Renal pelvis (tissue), 4 donors: ENCODE results near the gene CEP55. TPM values are rescaled to one million over a fixed set of nuclear protein-coding genes. Genes with fewer than 3 reads are reported as not detected.
A peak's percentile ranks its signal among the peaks of the same experiment; 100 is the strongest.
"Not testable (repeated sequence)": the region's sequence is repeated elsewhere in the genome, so short reads cannot be mapped to it uniquely, and the experiment has no call there.

Source experiments
- DNase-seq: peaks from one replicate; pipeline ENCODE4 v3.0.0-alpha.2; 2013
- polyA plus RNA-seq, 3 donors: library from polyadenylated mRNA; unstranded; fragments of 120-200 nt; gene quantifications; one replicate each; pipeline ENCODE4 v1.2.1, GENCODE V29; 2013; ENCODE audit not compliant: insufficient read length in 3 of 3

Gene CEP55
- polyA plus RNA-seq, 3 donors, result 12.9 to 15.7 (median 13.0) TPM

DNA sequence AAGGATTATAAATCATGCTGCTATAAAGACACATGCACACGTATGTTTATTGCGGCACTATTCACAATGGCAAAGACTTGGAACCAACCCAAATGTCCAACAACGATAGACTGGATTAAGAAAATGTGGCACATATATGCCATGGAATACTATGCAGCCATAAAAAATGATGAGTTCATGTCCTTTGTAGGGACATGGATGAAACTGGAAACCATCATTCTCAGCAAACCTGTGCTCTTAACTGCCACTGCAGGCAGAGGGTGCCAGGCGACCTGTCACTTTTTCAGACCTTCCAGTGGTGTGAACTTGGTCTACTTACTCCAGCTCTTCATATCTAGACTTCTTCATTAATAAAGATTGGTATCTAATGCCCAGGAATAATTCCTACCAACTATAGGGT is 28.8 kb upstream of the CEP55 start:
- DNase-seq, result not testable (repeated sequence)

DNA sequence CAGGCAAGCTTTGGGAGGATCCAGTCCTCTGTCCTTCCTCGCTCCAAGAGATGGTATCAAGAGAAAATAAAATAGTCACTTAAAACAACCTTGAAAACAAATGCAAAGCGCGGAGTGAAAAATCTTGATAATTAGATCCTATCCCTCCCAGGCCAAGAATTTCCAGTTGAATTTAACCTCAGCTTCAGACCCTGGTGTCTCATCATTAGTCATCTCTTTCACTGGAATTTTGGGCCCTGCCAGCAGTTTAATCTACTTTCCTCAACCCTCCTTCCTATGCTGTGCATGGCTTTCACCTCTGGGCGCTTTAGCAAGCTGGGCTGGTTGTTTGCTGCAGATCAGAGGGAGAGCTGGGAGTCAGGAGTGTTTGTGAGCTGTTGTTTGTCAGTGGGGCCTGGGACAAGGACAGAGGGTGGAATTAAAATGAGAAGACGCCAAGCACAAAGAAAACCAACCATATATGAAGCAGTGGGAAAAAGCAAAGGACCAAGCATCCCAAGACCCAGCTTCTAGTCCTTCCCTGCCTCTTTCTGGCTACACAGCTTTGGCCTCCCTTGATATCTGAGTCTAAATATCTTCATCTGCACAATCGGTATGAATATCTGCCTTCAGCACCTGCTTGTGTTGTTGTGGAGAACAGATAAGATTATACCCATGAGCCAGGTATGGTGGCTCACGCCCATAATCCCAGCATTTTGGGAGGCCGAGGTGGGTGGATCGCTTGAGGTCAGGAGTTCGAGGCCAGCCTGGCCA is 27.8 kb upstream of the CEP55 start:
- DNase-seq, result no peak

DNA sequence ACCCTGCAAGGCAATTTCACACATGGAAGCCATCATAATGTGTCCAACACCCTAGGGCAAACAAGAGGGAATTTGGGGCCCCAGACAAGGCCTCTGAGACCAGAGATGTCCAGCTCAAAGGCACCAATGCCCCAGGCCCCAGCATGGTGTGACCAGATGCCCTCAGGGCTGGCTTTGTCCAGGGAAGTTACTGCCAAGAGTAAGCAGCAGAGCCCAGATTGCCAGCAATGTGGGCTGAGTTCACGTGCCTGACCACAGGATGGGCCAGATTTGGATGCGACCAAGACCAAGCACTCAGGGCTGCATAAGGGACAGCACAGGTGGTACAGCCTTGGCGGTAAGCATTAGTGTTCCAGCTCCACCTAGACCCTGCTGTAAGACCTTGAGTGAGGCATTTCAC is 27.0 kb upstream of the CEP55 start:
- no peak for DNase-seq

DNA sequence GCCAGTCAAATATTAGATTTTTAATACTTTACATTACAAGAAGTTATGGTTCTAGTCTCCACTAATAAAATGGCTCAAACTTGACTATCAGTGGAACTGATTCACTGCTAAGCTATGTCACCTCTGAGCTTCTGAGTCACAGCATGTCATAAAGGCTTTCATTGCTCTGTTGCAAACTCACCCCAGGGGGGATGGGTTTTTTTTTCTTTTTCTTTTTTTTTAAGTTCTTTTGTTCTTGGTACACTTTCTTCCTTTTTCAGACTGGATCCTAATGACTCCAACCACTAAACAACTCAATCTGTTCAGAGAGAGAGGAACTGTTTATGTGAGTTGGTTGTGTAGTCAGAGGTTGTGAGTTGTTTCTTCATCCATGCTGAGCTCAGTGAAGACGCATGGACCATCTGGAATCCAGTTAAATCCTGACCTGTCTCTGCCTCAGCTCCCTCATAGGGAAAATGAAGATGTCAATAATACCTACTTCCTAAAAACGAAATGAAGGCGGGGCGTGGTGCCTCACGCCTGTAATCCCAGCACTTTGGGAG is 25.2 kb upstream of the CEP55 start:
- DNase-seq, result no peak

DNA sequence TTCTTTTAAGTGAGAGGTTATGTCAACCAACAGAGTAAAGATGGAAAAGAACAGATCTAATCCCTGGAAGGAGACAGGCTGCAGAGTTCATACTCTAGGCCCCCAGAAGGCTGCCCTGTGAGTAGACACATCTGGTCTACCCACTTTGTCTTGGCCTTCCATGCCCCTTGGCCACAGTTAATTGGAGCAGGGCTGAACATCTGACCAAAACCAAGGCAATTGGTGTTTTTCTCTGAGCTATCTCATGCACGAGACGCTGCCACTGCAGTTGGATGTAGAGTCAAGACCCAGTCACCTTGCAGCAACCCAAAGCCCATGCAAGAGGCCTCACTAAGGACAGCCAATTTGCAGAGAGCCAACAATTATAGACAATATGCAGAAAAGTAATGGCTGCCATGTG is 23.3 kb upstream of the CEP55 start:
- no peak for DNase-seq

DNA sequence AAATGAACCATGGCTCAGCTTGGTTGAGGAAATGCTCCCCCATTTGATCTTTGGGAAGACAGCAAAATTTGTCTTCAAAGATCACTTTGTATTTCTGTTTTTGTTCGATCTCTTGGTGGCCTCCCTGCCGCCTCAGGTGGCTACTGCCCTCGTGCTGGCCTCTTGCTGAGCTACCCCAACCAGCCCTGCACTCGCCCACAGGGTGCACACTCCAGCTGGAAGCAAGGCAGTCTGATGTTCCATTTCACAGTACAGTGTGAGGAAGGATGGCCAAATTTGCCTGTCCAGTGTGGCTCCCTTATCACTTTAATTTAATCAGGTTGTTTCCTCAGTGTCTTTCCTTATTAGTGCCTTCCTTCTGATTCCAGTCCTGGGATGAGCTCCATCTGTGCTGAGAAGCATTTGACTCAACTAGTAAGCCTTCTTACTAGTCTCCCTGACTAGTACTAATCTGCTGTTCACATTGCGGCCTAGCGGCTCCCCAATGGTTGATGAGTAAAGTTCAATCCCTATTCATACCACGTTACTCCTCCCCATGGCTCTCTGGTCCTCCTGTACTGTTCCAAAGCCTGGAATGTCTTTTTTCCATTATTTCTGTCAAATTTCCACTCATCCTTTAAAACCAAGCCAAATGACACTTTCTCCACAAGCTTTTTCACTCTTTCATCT is 22.5 kb upstream of the CEP55 start:
- no peak for DNase-seq

DNA sequence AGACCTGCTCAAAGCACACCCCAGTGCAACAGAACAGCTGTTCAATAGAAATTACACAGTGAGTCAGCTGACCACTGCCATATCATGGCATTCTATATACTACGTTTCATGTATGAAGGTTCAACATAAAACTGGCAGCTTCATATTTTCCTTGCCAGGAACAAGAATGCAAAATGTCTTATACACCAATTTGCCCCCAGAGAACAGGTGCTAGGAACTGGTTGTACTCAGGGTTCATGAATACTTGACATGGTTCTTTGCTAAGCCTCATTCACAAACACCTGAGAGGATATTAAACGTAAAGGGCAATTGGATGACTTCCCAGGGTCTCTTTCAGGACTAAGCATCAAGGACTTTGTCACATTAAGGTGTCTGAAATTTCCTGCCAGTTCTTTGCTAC is 21.2 kb upstream of the CEP55 start:
- no peak for DNase-seq

DNA sequence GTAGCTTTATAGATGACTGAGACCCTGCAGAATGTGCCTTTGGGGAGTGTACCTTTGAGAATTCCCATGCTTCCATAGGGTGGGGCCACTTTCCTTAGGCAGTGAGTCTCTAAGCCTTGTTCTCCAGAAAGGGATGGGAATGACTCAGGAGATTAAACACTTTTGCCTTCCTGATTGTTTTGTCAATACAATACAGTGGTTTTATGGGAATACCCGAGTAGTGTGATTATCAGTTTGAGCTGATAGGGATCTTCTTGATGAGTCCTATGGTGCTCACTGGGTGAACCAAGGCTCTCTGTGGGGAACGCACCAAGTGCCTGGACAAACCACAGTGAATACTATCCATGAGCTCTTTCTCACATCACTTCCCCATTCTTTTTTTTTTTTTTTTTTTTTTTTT is 20.5 kb upstream of the CEP55 start:
- DNase-seq, result no peak

DNA sequence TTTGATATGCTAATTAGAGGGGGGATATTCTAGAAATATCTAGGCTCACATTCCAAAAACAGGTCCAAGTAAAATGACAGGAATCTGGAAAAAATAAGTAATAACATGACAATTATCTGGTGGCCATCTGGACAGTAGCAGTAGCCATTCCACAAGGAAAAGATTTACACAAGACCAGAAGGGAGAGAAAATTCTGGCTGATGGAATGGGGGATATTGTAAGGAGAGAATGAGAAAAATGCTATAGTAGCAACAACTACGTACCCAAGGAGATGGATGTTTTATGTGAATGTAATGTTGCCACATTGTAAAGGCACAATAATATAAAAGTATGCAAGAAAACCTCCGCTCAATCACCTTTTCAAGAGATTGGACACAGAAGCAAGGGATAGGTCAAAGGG is 19.7 kb upstream of the CEP55 start:
- no peak for DNase-seq

DNA sequence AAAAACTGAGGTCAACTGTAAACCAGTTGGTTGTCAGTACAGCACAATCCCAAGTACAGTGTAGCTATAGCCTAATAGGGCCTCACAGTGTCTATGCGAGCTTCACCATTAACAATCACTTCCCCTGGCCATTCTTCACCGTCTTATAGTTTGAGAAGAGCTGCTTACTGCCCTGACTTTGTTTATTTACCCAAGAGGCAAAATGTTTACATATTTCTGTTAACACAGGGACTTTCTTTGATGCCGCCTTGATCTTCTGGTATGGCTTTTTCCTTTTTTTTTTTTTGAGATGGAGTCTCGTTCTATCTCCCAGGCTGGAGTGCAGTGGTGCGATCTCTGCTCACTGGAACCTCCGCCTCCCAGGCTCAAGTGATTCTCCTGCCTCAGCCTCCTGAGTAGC is 17.5 kb upstream of the CEP55 start:
- no peak for DNase-seq

DNA sequence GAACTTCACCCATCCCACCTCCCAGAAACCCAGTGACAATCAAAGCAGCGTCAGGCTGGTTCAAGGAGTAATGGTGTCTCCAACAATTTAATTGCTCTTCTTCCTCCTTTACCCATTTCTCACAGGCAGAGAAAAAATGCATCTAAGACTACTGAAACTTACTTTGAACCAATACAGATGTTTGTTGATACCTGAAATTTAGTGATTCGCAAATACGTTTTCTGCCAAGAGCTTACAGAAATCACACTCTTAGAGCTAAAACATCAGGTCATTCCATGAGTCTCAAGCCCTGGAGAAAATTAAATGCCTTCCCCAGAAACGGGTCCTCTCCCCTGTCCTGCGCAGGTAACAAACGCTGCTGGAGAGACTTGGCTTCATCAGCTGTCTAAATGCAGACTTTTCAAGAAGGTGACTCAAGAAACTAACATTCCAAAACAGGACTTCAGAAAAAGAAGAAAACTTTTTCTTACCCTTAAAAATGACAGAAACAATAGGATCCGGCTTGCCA is 14.7 kb upstream of the CEP55 start:
- DNase-seq, result no peak

DNA sequence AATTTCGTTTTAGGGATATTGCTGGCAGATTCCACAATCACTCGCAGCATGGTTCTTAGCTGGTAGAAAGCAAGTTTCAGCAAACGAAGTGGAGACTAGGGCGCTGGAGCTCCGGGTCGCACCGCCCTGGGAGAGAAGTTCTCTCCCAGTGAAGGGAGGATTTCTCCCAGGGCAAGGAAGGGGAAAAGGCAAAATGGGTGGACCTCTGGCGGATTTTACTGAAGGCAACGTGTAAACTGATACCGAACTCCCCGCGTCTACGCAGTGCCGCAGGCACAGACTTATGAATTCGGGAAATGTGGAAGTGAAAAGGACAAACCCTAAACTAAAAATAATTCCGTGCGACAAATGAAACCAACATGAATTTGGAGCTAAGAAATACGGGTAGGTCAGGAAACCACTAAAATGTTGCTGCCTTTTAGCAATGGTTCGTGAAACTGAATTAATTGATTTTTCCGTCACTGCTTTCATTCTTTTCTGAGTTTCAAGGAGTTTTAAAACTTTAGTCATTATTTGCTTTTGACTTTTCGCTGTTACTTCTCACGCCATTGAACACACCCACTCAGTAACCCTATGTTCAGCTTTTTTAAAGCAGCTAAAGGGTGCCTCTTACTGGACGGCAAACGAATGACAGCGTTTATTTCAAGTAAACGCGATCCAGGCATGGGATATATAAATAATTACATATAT is 14.1 kb upstream of the CEP55 start, which contains the start of gene MYOF:
MYOF (minus strand) TSS at position 190 of the 690 bp plus-strand sequence; CDS start at position 50, 140 bp downstream.
- DNase-seq, result no peak

DNA sequence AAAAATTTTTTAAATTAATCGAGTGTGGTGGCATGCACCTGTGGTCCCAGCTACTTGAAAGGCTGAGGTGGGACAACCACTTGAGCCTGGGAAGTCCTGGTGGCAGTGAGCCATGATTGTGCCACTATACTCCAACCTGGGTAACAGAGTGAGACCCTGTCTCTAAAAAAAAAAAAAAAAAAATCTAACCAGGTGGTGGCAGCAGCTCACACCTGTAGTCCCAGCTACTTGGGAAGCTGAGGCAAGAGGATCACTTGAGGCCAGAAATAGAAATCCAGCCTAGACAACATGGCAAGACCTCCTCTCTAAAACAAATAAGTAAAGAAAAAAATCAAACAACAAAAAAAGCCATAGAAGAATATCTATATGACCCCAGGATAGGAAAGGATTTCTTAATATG is 10.7 kb upstream of the CEP55 start:
- DNase-seq, result no peak

DNA sequence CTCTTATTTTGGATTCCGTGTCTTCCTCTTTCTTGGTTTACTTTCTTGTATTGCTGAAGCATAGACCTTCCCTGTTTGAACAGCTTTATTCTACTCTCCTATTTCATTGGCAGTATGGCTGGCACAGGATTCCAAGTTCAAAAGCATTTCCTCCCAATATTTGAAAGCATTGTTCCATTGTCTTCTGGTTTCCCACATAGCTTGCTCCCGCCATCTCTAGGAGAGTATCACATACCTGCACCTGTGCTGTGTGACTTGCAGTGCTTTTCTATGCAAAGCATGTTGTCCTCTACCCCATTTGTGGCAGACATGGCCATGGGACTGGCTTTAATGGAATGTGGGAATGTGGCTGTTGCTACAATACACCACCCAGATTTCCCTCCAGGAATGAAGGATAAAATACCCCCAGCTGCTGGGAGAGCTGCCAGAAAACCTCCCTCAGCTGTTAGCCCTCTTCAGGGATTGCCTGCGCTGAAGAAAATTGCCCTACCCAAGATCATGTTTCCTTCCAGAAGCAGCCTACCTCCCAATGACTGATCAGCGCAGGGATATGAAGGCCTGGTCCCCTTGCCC is 7.4 kb upstream of the CEP55 start:
- no peak for DNase-seq

DNA sequence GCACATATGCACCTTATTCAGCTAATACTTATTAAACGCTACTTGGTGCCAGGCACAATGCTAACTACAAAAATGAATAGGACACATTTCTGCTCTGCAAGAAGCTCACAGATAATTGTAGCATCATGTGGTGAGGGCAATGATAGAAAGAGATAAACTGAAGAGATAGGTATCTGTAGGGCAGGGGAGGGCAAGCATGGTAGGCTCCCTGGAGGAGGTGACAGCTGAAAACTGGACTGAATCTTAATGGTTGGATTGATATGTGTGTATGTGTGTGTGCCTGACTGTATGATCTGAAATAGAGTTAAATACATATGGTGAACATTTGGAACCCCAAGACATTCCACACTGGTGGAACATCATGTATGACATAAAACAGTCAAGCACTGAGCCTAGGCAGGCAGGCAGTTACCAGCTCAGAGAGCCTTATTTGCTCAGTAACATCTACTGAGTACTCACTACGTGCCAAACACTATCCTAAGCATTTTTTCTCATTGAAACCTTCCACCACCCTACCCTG is 4.8 kb upstream of the CEP55 start:
- no peak for DNase-seq

DNA sequence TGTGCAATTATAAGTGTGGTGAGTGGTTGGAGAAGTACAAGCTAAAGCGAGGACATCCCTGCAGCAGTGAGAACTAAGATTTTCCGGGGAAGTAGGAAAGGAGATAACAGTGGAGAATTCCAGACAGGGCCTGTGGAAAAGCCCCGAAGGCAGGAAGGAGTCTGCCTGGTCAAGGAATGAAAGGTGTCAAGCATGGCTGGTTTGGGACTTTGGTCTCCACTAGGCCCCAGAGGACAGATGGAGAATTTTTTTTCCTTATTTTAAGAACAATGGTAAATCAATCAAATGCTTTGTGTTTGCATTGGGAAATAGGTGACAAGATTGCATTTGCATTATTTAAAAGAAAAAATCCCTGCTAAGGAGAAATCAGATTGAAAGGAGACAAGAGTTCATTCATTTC is 3.2 kb upstream of the CEP55 start:
- no peak for DNase-seq

DNA sequence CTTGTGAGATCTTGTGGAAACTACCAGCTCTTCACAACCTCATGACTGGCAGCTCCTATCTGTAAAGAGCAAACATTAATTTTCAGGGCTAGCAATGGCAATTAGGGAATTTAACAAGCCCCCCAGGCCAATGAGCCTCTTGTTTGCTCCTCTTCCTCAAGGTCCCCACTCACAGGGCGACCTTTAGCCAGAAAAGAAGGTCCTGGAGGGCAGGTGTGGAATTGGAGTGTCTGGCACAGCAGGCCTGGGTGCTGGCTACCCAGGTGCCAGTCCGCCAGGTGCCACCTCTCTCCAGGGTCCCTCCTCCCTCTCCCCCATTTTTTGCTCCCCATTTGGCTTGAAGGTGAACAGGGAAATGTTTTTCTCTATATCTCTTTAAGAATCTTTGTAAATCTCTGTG is 1.9 kb upstream of the CEP55 start:
- no peak for DNase-seq

DNA sequence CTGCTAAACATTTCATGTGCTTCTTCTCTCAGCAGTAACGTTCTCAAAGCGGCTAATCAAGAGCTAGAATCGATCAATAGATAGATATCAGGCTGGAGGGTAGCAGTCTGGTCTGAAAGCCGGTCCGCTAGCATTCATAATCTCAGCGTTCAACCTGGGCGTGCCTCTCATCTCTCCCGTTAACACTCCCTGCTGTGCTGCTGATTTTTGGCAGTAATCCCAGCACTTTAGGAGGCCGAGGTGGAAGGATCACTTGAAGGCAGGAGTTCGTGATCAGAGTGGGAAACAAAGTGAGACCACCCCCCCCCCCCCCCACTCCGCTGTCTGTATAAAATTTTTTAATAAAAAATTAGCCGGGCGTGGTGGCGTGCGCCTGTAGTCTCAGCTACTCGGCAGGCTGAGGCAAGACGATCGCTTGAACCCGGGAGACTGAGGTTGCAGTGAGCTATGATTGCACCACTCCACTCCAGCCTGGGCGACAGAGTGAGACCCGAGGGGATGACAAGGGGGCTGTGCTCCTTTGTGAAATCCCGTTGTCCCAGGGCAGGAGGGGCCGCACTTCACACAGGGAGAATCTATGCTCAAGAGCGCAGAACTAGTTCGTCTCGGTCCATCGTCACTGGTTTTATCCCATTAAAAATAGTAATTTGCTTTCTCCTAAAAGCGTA is 624 bp upstream of the CEP55 start:
- peak; percentile 51 for DNase-seq

DNA sequence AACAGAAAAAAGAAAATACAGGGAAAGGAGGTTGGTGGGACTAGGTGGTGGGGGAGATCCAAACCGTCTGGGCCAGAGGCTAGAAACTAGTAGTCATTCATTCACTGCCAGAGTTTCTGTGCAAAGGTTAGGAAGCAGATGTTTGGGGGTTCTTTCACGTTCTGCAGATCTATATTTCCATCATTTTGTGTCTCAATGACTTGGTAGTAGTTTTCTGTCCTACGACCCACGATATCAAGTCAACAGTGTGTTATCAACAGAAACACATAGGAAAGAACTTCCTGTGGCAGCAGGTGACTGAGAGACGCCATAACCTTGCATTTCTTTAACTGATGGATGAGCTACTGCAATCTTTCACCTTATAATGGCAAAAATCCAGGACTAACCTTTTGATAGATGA is 1.8 kb downstream of the CEP55 start:
- no peak for DNase-seq

DNA sequence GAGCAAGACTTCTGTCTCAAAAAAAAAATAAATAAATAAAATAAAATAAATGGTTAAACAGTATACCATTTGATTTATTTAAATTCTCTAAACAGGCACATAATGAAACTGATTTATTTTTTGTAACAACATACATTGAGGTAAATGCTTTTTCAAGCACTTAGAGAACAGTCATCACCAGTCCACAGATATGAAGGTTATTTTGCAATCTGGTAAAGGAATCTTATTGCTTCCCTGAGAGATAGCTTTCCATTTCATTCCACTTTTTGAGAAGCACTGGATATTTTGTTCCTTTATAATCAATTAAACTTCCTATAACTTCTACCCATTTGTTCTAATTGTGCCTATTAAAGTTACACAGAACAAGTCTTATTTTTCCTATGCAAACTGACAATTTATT is 5.2 kb downstream of the CEP55 start:
- DNase-seq, result no peak

DNA sequence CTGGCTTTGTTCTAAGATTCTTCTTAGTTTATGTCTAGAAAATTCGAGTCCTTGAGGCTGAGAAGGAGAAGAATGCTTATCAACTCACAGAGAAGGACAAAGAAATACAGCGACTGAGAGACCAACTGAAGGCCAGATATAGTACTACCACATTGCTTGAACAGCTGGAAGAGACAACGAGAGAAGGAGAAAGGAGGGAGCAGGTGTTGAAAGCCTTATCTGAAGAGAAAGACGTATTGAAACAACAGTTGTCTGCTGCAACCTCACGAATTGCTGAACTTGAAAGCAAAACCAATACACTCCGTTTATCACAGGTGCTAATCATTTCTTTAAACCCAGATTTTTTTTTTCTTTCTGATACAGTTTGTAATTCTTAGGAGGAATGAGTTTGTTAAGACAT is 6.7 kb downstream of the CEP55 start:
- DNase-seq, result no peak
